ENCODE measurements around the gene SLC12A7. TPM values are rescaled to one million over a fixed set of nuclear protein-coding genes. Genes with fewer than 3 reads are reported as not detected.

SLC12A7 gene
- total RNA-seq, 1 experiment from 2014 or later = 30.8 TPM

- no peak overlapping the region for H3K23ac ChIP-seq (ENCODE audit: insufficient read length, low read depth, low read length)
- H3K4me1 Mint-ChIP-seq = peaks cover 21 to 45% of the 10 kb centered on the region in 2 experiments
- H3K27me3 Mint-ChIP-seq (ENCODE audit: low read depth) = no peaks in the 10 kb centered on the region
- H4K20me1 ChIP-seq (ENCODE audit: control insufficient read depth, insufficient read depth, insufficient read length) = no peaks in the 10 kb centered on the region
- no peak overlapping the region for H3K27ac ChIP-seq (ENCODE audit: insufficient read length, low read depth, low read length)
- no peak overlapping the region for H2BK20ac ChIP-seq (ENCODE audit: low read depth, low read length, poor library complexity, severe bottlenecking)
- no peak overlapping the region for H3K4me2 ChIP-seq (ENCODE audit: insufficient read depth, insufficient read length, low read length)
- H3K4ac ChIP-seq (ENCODE audit: low read depth, low read length) = no peak overlapping the region
- no peak overlapping the region for H3K18ac ChIP-seq (ENCODE audit: insufficient read length, low read depth, low read length)
- no peak overlapping the region for H4K91ac ChIP-seq (ENCODE audit: insufficient read length, low read depth, low read length)
- H2BK15ac ChIP-seq (ENCODE audit: low read depth, low read length) = no peak overlapping the region
- H3K9me3 Mint-ChIP-seq = no peaks in the 10 kb centered on the region
- no peak overlapping the region for H2BK12ac ChIP-seq (ENCODE audit: insufficient read length, low read depth, low read length)
- H3K27me3 ChIP-seq (ENCODE audit: insufficient read depth, low read length) = no peaks in the 10 kb centered on the region
- H3K4me3 Mint-ChIP-seq = no peak overlapping the region; a peak in 1 of 5 replicates
- no peak overlapping the region for H4K8ac ChIP-seq (replicated peaks; ENCODE audit: insufficient read length, low read depth, low read length)
- no peaks in the 10 kb centered on the region for H3K79me1 ChIP-seq (ENCODE audit: insufficient read depth, low read depth, low read length, poor library complexity, severe bottlenecking)
- H3K56ac ChIP-seq (ENCODE audit: insufficient read length, low read depth, low read length) = no peak overlapping the region
- no peak overlapping the region for H3K14ac ChIP-seq (ENCODE audit: insufficient read depth, low read length)
- DNase-seq = no peak
- H3K4me1 ChIP-seq (ENCODE audit: insufficient read depth, low read length) = no peaks in the 10 kb centered on the region; the same call in 1 of the 2 replicates
- H4K5ac ChIP-seq (ENCODE audit: insufficient read length, low read depth, low read length) = no peak overlapping the region
- H2AFZ ChIP-seq (ENCODE audit: low read length) = no peak overlapping the region
- no peak overlapping the region for H2BK5ac ChIP-seq (ENCODE audit: insufficient read length, low read length)
- no peak overlapping the region for H2BK120ac ChIP-seq (ENCODE audit: low read depth, low read length, poor library complexity, severe bottlenecking)
- no CpG with 5 or more reads among the region's 21 CpGs for WGBS (ENCODE audit: extremely low coverage, insufficient read length, low lambda C conversion rate)
- H3K27ac Mint-ChIP-seq = peak overlapping the region in 2 of 3 experiments; percentile 59 to 92; a peak in 4 of 7 replicates
- no peak overlapping the region for H2AK5ac ChIP-seq (ENCODE audit: insufficient read length, low read length)
- H3K36me3 Mint-ChIP-seq (ENCODE audit: insufficient read depth in 1 of 3, low read depth in 3 of 3) = peaks cover 10 to 22% (median 22%) of the 10 kb centered on the region in 3 experiments
- no peak for TF ChIP-seq CTCF (conservative IDR thresholded peaks at IDR 0.05)
- H3K9me3 ChIP-seq (ENCODE audit: control insufficient read depth, low read depth, low read length) = no peaks in the 10 kb centered on the region
- no peak overlapping the region for H3K9ac ChIP-seq (ENCODE audit: extremely low read depth, insufficient read length, low read length)
- H3T11ph ChIP-seq (ENCODE audit: low read length) = no peak overlapping the region
- no peaks in the 10 kb centered on the region for H3K23me2 ChIP-seq (ENCODE audit: insufficient read length, low read depth, low read length, poor library complexity, severe bottlenecking)
- no peaks in the 10 kb centered on the region for H3K79me2 ChIP-seq (ENCODE audit: insufficient read depth, low read length)
Measured at GRCh38 chr5:1094670-1095190, 17.1 kb downstream of the SLC12A7 start.

Data from H9 (cell line).